Measurements from ENCODE around the gene TAMM41. TPM values are rescaled to one million over a fixed set of nuclear protein-coding genes. Genes with fewer than 3 reads are reported as not detected.

The TAMM41 gene
- total RNA-seq, 2 donors from 2014 or later = 10.9 to 20.8 TPM

DNA sequence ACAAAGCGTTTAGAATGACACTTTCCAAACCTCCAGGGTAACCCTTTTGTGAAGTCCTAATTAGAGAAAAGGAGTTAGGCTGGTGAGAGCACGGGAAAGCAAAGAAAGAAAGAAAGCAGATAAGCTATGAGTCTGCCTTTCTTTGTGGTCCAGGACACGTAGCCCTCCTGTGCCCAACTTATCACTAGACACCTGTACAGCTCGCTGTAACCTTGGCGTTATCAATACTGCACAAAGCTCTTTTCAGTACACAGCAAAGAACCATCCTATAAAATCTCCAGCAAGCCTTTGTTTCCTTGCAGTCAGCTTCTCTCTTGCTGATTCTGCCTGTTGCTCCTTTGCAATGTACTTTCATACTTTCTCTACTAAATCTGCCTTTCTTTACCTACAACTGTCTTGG is 6.8 kb upstream of the TAMM41 start:
- Histone ChIP-seq H3K4me3 (no peak overlapping the region), H3K36me3 (replicated peaks in 1 of 2; ENCODE audit: insufficient read depth in 1 of 2, low read depth in 2 of 2) (no peaks in the 10 kb centered on the region), H3K27ac (no peak overlapping the region), H3K27me3 (no peaks in the 10 kb centered on the region), H3K4me1 (no peaks in the 10 kb centered on the region), H3K9me3 (no peaks in the 10 kb centered on the region)
- ATAC-seq (no peak), DNase-seq (no peak)
- intact Hi-C loops (cut with DNase I) = no loop called here
- TF ChIP-seq CTCF (IDR thresholded peaks at IDR 0.05) (no peak), POLR2A (IDR thresholded peaks at IDR 0.05) (no peak)
- WGBS, 2 donors = 15 to 24% methylated on average over 5 of the region's 5 CpGs

DNA sequence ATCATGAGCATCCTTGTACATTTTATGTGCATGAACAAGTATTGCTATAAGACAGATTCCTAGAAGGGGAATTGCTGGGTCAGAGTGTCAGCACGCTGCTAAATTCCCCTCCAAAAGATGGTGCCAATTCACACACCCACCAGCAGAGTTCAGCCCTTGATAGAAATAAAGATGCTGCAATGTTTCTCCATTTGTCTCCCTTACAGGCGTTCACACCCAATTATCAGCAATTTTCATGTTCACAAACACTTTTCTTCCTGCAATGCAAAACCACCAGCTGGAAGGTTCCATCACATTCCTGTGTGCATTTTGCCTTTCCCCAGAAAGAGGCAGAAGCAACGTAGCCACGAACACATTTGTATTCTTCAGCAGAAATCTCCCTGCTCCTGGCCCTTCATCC is 3.3 kb upstream of the TAMM41 start:
- WGBS, 2 donors = 56 to 61% methylated on average over 4 of the region's 4 CpGs
- no peak for ATAC-seq
- H3K27ac ChIP-seq = no peak overlapping the region

GRCh38 chr3:11847607-11848006 is 922 bp upstream of the TAMM41 start:
- H3K27me3 ChIP-seq = no peaks in the 10 kb centered on the region
- H3K9me3 ChIP-seq = no peaks in the 10 kb centered on the region
- intact Hi-C loops (cut with DNase I) = no loop called here
- H3K4me1 ChIP-seq = peaks cover 24% of the 10 kb centered on the region
- no peak for ATAC-seq
- peak overlapping the region in 1 of 4 donors; percentile 77 for H3K27ac ChIP-seq
- WGBS, 2 donors = 42 to 77% methylated on average over 1 of the region's 1 CpG
- TF ChIP-seq CTCF (IDR thresholded peaks at IDR 0.05) (peak in 1 of 7 experiments; percentile 17), POLR2A (IDR thresholded peaks at IDR 0.05) (no peak)
- no peak overlapping the region for H3K4me3 ChIP-seq
- peaks cover 0 to 5% of the 10 kb centered on the region in 2 donors for H3K36me3 ChIP-seq (replicated peaks in 1 of 2; ENCODE audit: insufficient read depth in 1 of 2, low read depth in 2 of 2)
- peak in 2 of 4 donors; percentile 9 to 16 for DNase-seq

More for the DNA sequence above, 3.3 kb upstream of the TAMM41 start:
- Histone ChIP-seq H3K4me3 (no peak overlapping the region), H3K27me3 (no peaks in the 10 kb centered on the region), H3K4me1 (peaks cover 15% of the 10 kb centered on the region), H3K9me3 (no peaks in the 10 kb centered on the region), H3K36me3 (replicated peaks in 1 of 2; ENCODE audit: insufficient read depth in 1 of 2, low read depth in 2 of 2) (no peaks in the 10 kb centered on the region)
- TF ChIP-seq POLR2A (IDR thresholded peaks at IDR 0.05) = no peak
- TF ChIP-seq CTCF (IDR thresholded peaks at IDR 0.05) = no peak
- intact Hi-C loops (cut with DNase I) = no loop called here
- DNase-seq = no peak

DNA sequence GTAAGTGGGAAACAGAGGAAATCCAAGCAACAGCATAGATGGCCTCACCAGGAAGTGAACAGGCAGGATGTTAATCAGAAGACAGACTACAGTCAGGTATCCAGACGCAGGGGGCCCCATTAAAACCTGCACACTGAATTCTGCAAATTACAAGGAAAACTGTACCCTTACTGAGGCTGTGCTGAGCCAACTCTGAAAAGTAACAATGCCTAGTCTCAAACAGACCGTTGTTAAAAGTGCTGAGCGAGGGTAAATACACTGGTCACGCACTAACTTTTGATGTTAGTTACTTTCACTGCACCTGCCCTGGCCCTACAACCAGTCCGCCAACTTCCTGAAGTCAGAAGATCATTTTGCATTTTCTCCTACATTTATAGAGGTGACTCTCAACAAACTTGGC is 1.0 kb downstream of the TAMM41 start:
- DNase-seq (no peak), ATAC-seq (no peak)
- peak overlapping the region in 1 of 2 donors; percentile 36 for H3K4me3 ChIP-seq
- H3K9me3 ChIP-seq = no peaks in the 10 kb centered on the region
- peak overlapping the region in 1 of 4 donors; percentile 87 for H3K27ac ChIP-seq
- intact Hi-C loops (cut with DNase I) = no loop called here
- no peaks in the 10 kb centered on the region for H3K27me3 ChIP-seq
- H3K4me1 ChIP-seq = peaks cover 24% of the 10 kb centered on the region
- TF ChIP-seq POLR2A (IDR thresholded peaks at IDR 0.05) (no peak), CTCF (IDR thresholded peaks at IDR 0.05) (no peak)
- WGBS, 2 donors = 8 to 9% methylated on average over 5 of the region's 5 CpGs
- peaks cover 2 to 7% of the 10 kb centered on the region in 2 donors for H3K36me3 ChIP-seq (replicated peaks in 1 of 2; ENCODE audit: insufficient read depth in 1 of 2, low read depth in 2 of 2)

GRCh38 chr3:11844891-11845290 is 1.8 kb downstream of the TAMM41 start:
- ATAC-seq (no peak), DNase-seq (no peak)
- Histone ChIP-seq H3K4me1 (peaks cover 24% of the 10 kb centered on the region), H3K9me3 (no peaks in the 10 kb centered on the region), H3K4me3 (no peak overlapping the region), H3K27ac (no peak overlapping the region), H3K27me3 (no peaks in the 10 kb centered on the region), H3K36me3 (replicated peaks in 1 of 2; ENCODE audit: insufficient read depth in 1 of 2, low read depth in 2 of 2) (peaks cover 2 to 7% of the 10 kb centered on the region in 2 donors)
- no peak for TF ChIP-seq CTCF (IDR thresholded peaks at IDR 0.05)
- no peak for TF ChIP-seq POLR2A (IDR thresholded peaks at IDR 0.05)
- 69% methylated on average over 5 of the region's 5 CpGs for WGBS, 2 donors
- intact Hi-C loops (cut with DNase I) = no loop called here
